K562 (cell line): ENCODE results near the gene COL5A1. TPM values are rescaled to one million over a fixed set of nuclear protein-coding genes. Genes with fewer than 3 reads are reported as not detected.

Experiments
- CREB1 ChIP-seq, 2 experiments: sonication (generic) in 1 of 2; formaldehyde crosslinking in 1 of 2; IDR thresholded peaks; 2 replicates each; pipeline versions ENCODE4 v1.6.1 to v1.8.0; 2012 to 2022; ENCODE audit warnings: inconsistent platforms in 1 of 2, mild to moderate bottlenecking in 1 of 2, missing genetic modification reagents in 1 of 2, moderate library complexity in 1 of 2
- KLF16 ChIP-seq: IDR thresholded peaks from 2 replicates; pipeline ENCODE4 v1.6.1; 2016; ENCODE audit warnings: antibody characterized with exemption
- MBD2 ChIP-seq: sonication (generic); IDR thresholded peaks from 2 replicates; pipeline ENCODE4 v1.6.1; 2016; ENCODE audit warnings: low read depth, borderline replicate concordance
- STAG1 ChIP-seq: sonication (generic); formaldehyde crosslinking; IDR thresholded peaks from 2 replicates; pipeline ENCODE4 v1.5.0; 2020; ENCODE audit warnings: missing genetic modification reagents, borderline replicate concordance
- polyA plus RNA-seq, 8 experiments: library from polyadenylated mRNA; depleted of rRNA in 4 of 8; stranded (reverse) in 5 of 8; unstranded in 3 of 8; fragments of >200 nt; fragmentation: Nextera tagmentation in 2 of 8; fragmentation: Illumina TruSeq in 1 of 8; extraction: Ambion mirVana in 2 of 8; extraction: Trizol in 1 of 8; gene quantifications; 2 replicates each; pipeline versions ENCODE4 v1.2.1 to v1.2.3, GENCODE V29; 2011 to 2014; ENCODE audit warnings: inconsistent platforms in 1 of 8, missing spikeins in 1 of 8
- total RNA-seq, 7 experiments: library from RNA; depleted of rRNA in 6 of 7; stranded (reverse); fragments of >200 nt in 6 of 7; fragmentation: Illumina TruSeq in 2 of 7; extraction: Trizol in 2 of 7; gene quantifications; 2 replicates each; pipeline versions ENCODE4 v1.2.1 to v1.2.3, GENCODE V29; 2011 to 2021; ENCODE audit warnings: low replicate concordance in 1 of 7
- TF ChIP-seq, protein P1 (sequence below), 3 experiments: IDR thresholded peaks in 2 of 3; conservative IDR thresholded peaks in 1 of 3; 2 replicates each; pipeline ENCODE4 v1.5.1; 2011 to 2012; ENCODE audit warnings: low read length in 3 of 3, mild to moderate bottlenecking in 3 of 3, control low read depth in 2 of 3, improper control_type of control experiment in 1 of 3, inconsistent platforms in 1 of 3, low read depth in 1 of 3, mixed read lengths in 1 of 3, moderate library complexity in 1 of 3; ENCODE audit not compliant: insufficient read depth in 2 of 3
- TF ChIP-seq, protein P2 (sequence below): fragments of 250-450 bp; sonication (Bioruptor Pico); IDR thresholded peaks from 2 replicates; pipeline ENCODE4 v1.5.0; 2021
- TF ChIP-seq, protein P3 (sequence below): sonication (generic); formaldehyde crosslinking; IDR thresholded peaks from 2 replicates; pipeline ENCODE4 v1.8.0; 2023; ENCODE audit warnings: mild to moderate bottlenecking, missing genetic modification reagents
- TF ChIP-seq, protein P4 (sequence below): fragments of 450-650 bp; formaldehyde crosslinking; IDR thresholded peaks from 2 replicates; pipeline ENCODE4 v1.4.0; 2020; ENCODE audit warnings: mild to moderate bottlenecking, moderate library complexity

The COL5A1 gene
- total and polyA plus RNA-seq, 9 of the 15 experiments (the other 6 are each of a cell fraction or from before 2014, with no cell fraction given) = under 0.01 to 0.13 (median 0.04) TPM; not detected in 6

DNA sequence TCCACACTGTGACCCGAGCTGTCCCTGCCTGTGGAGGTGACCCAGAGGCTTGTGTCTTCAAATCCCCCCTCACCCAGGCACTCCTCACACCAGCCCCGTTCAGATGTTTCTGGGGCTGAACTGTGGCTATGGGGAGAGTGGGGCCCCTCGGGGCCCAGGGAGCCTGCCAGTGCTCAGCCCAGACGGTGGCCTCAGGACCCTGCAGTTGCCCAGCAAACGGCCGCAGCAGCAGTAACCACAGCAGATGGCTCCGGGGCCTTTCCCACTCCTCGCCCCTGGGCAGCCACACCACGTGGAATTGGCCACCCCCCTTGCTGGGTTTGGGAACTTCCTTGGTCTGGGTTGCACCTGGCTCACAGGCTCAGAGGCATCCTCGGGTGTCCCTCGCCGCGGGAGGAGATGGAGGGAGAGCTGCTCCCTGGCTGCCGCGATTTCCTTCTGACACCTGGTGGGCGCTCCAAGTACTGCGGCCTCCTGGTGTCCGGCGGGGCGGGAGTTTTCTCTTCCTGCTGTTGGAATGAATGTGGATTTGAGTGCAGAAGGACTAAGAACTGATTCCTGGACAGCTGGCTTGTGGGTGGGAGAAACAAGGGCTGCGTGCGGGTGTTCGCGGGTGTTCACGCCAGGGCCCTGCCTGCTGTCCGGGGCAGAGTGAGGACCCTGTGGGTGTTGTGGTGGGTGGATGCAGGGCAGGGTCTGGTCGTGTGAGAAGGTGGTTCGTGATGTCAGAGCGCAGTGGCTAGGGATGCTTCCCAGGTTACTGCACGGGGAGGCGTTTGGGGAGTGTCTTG is 97.5 kb downstream of the COL5A1 start (continued):
- TF ChIP-seq, protein P1, sequence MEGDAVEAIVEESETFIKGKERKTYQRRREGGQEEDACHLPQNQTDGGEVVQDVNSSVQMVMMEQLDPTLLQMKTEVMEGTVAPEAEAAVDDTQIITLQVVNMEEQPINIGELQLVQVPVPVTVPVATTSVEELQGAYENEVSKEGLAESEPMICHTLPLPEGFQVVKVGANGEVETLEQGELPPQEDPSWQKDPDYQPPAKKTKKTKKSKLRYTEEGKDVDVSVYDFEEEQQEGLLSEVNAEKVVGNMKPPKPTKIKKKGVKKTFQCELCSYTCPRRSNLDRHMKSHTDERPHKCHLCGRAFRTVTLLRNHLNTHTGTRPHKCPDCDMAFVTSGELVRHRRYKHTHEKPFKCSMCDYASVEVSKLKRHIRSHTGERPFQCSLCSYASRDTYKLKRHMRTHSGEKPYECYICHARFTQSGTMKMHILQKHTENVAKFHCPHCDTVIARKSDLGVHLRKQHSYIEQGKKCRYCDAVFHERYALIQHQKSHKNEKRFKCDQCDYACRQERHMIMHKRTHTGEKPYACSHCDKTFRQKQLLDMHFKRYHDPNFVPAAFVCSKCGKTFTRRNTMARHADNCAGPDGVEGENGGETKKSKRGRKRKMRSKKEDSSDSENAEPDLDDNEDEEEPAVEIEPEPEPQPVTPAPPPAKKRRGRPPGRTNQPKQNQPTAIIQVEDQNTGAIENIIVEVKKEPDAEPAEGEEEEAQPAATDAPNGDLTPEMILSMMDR (IDR thresholded peaks at IDR 0.05 in 2 of 3, conservative IDR thresholded peaks at IDR 0.05 in 1 of 3; ENCODE audit: insufficient read depth in 2 of 3, low read depth in 1 of 3, low read length in 3 of 3) = peak; percentile 72 to 73 (median 73)
- peak; percentile 8; the same call in 1 of the 2 replicates for TF ChIP-seq STAG1 (CRISPR knock-in tag)
- no peak for TF ChIP-seq KLF16
- TF ChIP-seq, protein P2, sequence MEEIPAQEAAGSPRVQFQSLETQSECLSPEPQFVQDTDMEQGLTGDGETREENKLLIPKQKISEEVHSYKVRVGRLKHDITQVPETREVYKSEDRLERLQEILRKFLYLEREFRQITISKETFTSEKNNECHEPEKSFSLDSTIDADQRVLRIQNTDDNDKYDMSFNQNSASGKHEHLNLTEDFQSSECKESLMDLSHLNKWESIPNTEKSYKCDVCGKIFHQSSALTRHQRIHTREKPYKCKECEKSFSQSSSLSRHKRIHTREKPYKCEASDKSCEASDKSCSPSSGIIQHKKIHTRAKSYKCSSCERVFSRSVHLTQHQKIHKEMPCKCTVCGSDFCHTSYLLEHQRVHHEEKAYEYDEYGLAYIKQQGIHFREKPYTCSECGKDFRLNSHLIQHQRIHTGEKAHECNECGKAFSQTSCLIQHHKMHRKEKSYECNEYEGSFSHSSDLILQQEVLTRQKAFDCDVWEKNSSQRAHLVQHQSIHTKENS (CRISPR knock-in tag) = no peak
- TF ChIP-seq, protein P3, sequence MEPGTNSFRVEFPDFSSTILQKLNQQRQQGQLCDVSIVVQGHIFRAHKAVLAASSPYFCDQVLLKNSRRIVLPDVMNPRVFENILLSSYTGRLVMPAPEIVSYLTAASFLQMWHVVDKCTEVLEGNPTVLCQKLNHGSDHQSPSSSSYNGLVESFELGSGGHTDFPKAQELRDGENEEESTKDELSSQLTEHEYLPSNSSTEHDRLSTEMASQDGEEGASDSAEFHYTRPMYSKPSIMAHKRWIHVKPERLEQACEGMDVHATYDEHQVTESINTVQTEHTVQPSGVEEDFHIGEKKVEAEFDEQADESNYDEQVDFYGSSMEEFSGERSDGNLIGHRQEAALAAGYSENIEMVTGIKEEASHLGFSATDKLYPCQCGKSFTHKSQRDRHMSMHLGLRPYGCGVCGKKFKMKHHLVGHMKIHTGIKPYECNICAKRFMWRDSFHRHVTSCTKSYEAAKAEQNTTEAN (CRISPR knock-in tag) = no peak
- TF ChIP-seq, protein P4, sequence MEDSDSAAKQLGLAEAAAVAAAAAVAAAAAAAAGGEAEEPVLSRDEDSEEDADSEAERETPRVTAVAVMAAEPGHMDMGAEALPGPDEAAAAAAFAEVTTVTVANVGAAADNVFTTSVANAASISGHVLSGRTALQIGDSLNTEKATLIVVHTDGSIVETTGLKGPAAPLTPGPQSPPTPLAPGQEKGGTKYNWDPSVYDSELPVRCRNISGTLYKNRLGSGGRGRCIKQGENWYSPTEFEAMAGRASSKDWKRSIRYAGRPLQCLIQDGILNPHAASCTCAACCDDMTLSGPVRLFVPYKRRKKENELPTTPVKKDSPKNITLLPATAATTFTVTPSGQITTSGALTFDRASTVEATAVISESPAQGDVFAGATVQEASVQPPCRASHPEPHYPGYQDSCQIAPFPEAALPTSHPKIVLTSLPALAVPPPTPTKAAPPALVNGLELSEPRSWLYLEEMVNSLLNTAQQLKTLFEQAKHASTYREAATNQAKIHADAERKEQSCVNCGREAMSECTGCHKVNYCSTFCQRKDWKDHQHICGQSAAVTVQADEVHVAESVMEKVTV (CRISPR knock-in tag) = peak; percentile 18; the same call in 1 of the 2 replicates
- no peak for TF ChIP-seq CREB1 (IDR thresholded peaks at IDR 0.05)
- no peak for TF ChIP-seq CREB1 (CRISPR knock-in tag; IDR thresholded peaks at IDR 0.05)
- TF ChIP-seq MBD2 = no peak
